HCT116 (cell line): ENCODE results near the gene PIP4K2B.

Experiments
- EZH2 ChIP-seq: fragments of 200-600 bp; sonication (generic); IDR thresholded peaks from 2 replicates; pipeline ENCODE4 v1.6.1; 2017; ENCODE audit warnings: antibody characterized with exemption, mixed run types
- EZH2phosphoT487 ChIP-seq: fragments of 200-600 bp; IDR thresholded peaks from 2 replicates; pipeline ENCODE4 v1.6.1; 2018; ENCODE audit warnings: antibody characterized with exemption, borderline replicate concordance
- JUND ChIP-seq: IDR thresholded peaks from 2 replicates; pipeline ENCODE4 v1.6.1; 2012
- POLR2A ChIP-seq: IDR thresholded peaks from 2 replicates; pipeline ENCODE4 v1.7.0; 2011; ENCODE audit warnings: borderline replicate concordance; ENCODE audit not compliant: insufficient read depth, insufficient read length; ENCODE audit errors: extremely low read depth
- POLR2AphosphoS5 ChIP-seq: IDR thresholded peaks from 2 replicates; pipeline ENCODE4 v1.6.1; 2011; ENCODE audit warnings: mild to moderate bottlenecking, low read depth, low read length, moderate library complexity
- RAD21 ChIP-seq: IDR thresholded peaks from 2 replicates; pipeline ENCODE4 v1.6.1; 2012; ENCODE audit warnings: low read depth, mild to moderate bottlenecking
- SP1 ChIP-seq: IDR thresholded peaks from 2 replicates; pipeline ENCODE4 v1.6.1; 2012; ENCODE audit warnings: low read depth
- YY1 ChIP-seq: IDR thresholded peaks from 2 replicates; pipeline ENCODE4 v1.6.1; 2011; ENCODE audit warnings: low read length, low read depth, moderate library complexity, mild to moderate bottlenecking; ENCODE audit not compliant: insufficient replicate concordance; ENCODE audit errors: extremely low read depth
- ZFX ChIP-seq: fragments of 450-650 bp; IDR thresholded peaks from 2 replicates; pipeline ENCODE4 v1.6.1; 2017
- TF ChIP-seq, protein P1 (sequence below), 3 experiments: fragments of 200-600 bp in 1 of 3; sonication (generic) in 1 of 3; IDR thresholded peaks in 2 of 3; conservative IDR thresholded peaks in 1 of 3; 2 replicates each; pipeline ENCODE4 v1.5.1; 2012 to 2017; ENCODE audit warnings: low read depth in 2 of 3, low read length in 2 of 3, antibody characterized with exemption in 1 of 3, borderline replicate concordance in 1 of 3, control low read depth in 1 of 3, mild to moderate bottlenecking in 1 of 3, mixed read lengths in 1 of 3, mixed run types in 1 of 3, moderate library complexity in 1 of 3; ENCODE audit not compliant: insufficient read depth in 1 of 3
- TF ChIP-seq, protein P2 (sequence below): IDR thresholded peaks from 2 replicates; pipeline ENCODE4 v1.6.1; 2011; ENCODE audit warnings: mild to moderate bottlenecking, low read length, moderate library complexity; ENCODE audit not compliant: insufficient replicate concordance; ENCODE audit errors: extremely low read depth

DNA sequence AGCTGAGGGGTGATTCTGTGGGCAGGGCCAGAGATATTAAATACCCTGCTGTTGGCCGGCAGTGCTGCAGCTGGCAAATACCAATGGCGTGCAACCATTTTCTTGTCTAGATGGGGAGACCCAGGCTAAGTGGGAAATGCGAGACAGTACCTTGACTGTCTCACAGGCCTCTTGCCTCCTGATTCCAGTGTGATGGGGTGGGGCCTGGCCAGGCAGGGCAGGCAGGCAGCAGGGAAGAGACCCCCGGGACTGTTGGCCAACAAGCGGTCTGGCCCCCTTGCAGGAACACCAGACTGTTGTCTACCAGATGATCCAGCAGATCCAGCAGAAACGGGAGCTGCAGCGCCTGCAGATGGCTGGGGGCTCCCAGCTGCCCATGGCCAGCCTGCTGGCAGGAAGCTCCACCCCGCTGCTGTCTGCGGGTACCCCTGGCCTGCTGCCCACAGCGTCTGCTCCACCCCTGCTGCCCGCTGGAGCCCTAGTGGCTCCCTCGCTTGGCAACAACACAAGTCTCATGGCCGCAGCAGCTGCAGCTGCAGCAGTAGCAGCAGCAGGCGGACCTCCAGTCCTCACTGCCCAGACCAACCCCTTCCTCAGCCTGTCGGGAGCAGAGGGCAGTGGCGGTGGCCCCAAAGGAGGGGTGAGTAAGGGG, 74.9 kb downstream of the PIP4K2B start:
- TF ChIP-seq EZH2 (no peak), RAD21 (no peak), POLR2AphosphoS5 (no peak), SP1 (no peak), POLR2A (no peak), YY1 (no peak), ZFX (no peak), JUND (no peak), EZH2phosphoT487 (no peak)
- TF ChIP-seq, protein P1, sequence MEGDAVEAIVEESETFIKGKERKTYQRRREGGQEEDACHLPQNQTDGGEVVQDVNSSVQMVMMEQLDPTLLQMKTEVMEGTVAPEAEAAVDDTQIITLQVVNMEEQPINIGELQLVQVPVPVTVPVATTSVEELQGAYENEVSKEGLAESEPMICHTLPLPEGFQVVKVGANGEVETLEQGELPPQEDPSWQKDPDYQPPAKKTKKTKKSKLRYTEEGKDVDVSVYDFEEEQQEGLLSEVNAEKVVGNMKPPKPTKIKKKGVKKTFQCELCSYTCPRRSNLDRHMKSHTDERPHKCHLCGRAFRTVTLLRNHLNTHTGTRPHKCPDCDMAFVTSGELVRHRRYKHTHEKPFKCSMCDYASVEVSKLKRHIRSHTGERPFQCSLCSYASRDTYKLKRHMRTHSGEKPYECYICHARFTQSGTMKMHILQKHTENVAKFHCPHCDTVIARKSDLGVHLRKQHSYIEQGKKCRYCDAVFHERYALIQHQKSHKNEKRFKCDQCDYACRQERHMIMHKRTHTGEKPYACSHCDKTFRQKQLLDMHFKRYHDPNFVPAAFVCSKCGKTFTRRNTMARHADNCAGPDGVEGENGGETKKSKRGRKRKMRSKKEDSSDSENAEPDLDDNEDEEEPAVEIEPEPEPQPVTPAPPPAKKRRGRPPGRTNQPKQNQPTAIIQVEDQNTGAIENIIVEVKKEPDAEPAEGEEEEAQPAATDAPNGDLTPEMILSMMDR (IDR thresholded peaks at IDR 0.05 in 2 of 3, conservative IDR thresholded peaks at IDR 0.05 in 1 of 3; ENCODE audit: borderline replicate concordance in 1 of 3, insufficient read depth in 1 of 3, low read depth in 2 of 3, low read length in 2 of 3), result no peak
- TF ChIP-seq, protein P2, sequence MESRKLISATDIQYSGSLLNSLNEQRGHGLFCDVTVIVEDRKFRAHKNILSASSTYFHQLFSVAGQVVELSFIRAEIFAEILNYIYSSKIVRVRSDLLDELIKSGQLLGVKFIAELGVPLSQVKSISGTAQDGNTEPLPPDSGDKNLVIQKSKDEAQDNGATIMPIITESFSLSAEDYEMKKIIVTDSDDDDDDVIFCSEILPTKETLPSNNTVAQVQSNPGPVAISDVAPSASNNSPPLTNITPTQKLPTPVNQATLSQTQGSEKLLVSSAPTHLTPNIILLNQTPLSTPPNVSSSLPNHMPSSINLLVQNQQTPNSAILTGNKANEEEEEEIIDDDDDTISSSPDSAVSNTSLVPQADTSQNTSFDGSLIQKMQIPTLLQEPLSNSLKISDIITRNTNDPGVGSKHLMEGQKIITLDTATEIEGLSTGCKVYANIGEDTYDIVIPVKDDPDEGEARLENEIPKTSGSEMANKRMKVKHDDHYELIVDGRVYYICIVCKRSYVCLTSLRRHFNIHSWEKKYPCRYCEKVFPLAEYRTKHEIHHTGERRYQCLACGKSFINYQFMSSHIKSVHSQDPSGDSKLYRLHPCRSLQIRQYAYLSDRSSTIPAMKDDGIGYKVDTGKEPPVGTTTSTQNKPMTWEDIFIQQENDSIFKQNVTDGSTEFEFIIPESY, result no peak
